SU-DHL-6 (cell line): ENCODE data around the gene EML6.

Experiments
- H2AFZ ChIP-seq: fragments of 200-600 bp; sonication (generic); 2 replicates; pipeline ENCODE4 v1.6.1; 2014; ENCODE audit warnings: low read depth, mild to moderate bottlenecking, moderate library complexity, mixed read lengths, antibody characterized with exemption, low read length; ENCODE audit not compliant: severe bottlenecking
- H3F3A ChIP-seq: fragments of 200-600 bp; shearing (Covaris generic); 2 replicates; pipeline ENCODE4 v1.6.0; 2016; ENCODE audit warnings: antibody characterized with exemption, mild to moderate bottlenecking; ENCODE audit not compliant: insufficient read depth
- H3K27ac ChIP-seq: fragments of 200-600 bp; sonication (generic); 2 replicates; pipeline ENCODE4 v1.5.1; 2016; ENCODE audit warnings: low read depth, mild to moderate bottlenecking, low read length, moderate library complexity, mixed read lengths
- H3K27me3 ChIP-seq: fragments of 200-600 bp; sonication (generic), shearing (Covaris generic); 2 replicates; pipeline ENCODE4 v1.6.0; 2014; ENCODE audit warnings: mild to moderate bottlenecking, low read length
- H3K36me3 ChIP-seq: fragments of 200-600 bp; sonication (generic); 2 replicates; pipeline ENCODE4 v1.6.1; 2014; ENCODE audit warnings: mild to moderate bottlenecking, low read length, mixed read lengths
- H3K4me2 ChIP-seq: fragments of 300-600, 200-600 bp; shearing (Covaris generic), sonication (generic); 2 replicates; pipeline ENCODE4 v1.6.0; 2014; ENCODE audit warnings: low read length, low read depth, mild to moderate bottlenecking; ENCODE audit not compliant: poor library complexity, severe bottlenecking
- H3K4me3 ChIP-seq: fragments of 200-600 bp; sonication (generic); 2 replicates; pipeline ENCODE4 v1.5.1; 2014; ENCODE audit warnings: antibody characterized with exemption, low read length, mild to moderate bottlenecking, mixed read lengths; ENCODE audit not compliant: insufficient read depth, poor library complexity, severe bottlenecking
- H3K79me2 ChIP-seq: fragments of 200-600 bp; sonication (generic); 2 replicates; pipeline ENCODE4 v1.6.1; 2014; ENCODE audit warnings: mild to moderate bottlenecking, low read length, moderate library complexity; ENCODE audit not compliant: insufficient read depth
- H3K9ac ChIP-seq: fragments of 200-600 bp; sonication (generic); 2 replicates; pipeline ENCODE4 v1.7.0; 2014; ENCODE audit warnings: mild to moderate bottlenecking, low read length
- H3K9me2 ChIP-seq: fragments of 200-600 bp; sonication (generic); replicated peaks from 2 replicates; pipeline ENCODE4 v1.6.1; 2014; ENCODE audit warnings: low read length; ENCODE audit not compliant: insufficient read depth
- H3K9me3 ChIP-seq: fragments of 200-600 bp; sonication (generic); 2 replicates; pipeline ENCODE4 v1.6.1; 2014; ENCODE audit warnings: low read length, mixed read lengths; ENCODE audit not compliant: insufficient read depth
- H4K20me1 ChIP-seq: fragments of 200-600 bp; sonication (generic); 2 replicates; pipeline ENCODE4 v1.6.1; 2014; ENCODE audit warnings: low read depth, mild to moderate bottlenecking, antibody characterized with exemption, low read length, moderate library complexity, mixed read lengths
- CTCF ChIP-seq: fragments of 200-600 bp; sonication (generic); IDR thresholded peaks from one replicate; pipeline ENCODE4 v1.5.1; 2017; ENCODE audit warnings: antibody characterized with exemption, mild to moderate bottlenecking, low read length, moderate library complexity; ENCODE audit not compliant: insufficient read depth, poor library complexity, severe bottlenecking
- EZH2phosphoT487 ChIP-seq: fragments of 200-600 bp; sonication (generic), shearing (Covaris generic); conservative IDR thresholded peaks from 2 replicates; pipeline ENCODE4 v1.6.1; 2018; ENCODE audit warnings: mild to moderate bottlenecking, antibody characterized with exemption, low read length, moderate library complexity, mixed read lengths

The EML6 gene

GRCh38 chr2:54789878-54790277, 66.4 kb downstream of the EML6 start:
- no peaks in the 10 kb centered on the region for H3K36me3 ChIP-seq
- H3K27ac ChIP-seq = no peak overlapping the region
- H2AFZ ChIP-seq = no peak overlapping the region
- no peaks in the 10 kb centered on the region for H3K79me2 ChIP-seq
- no peaks in the 10 kb centered on the region for H4K20me1 ChIP-seq
- H3F3A ChIP-seq = no peaks in the 10 kb centered on the region
- TF ChIP-seq EZH2phosphoT487 (no peak), CTCF (no peak)
- H3K9ac ChIP-seq = no peak overlapping the region
- H3K4me3 ChIP-seq = no peak overlapping the region
- H3K9me2 ChIP-seq = no peaks in the 10 kb centered on the region
- H3K27me3 ChIP-seq = no peaks in the 10 kb centered on the region
- H3K4me2 ChIP-seq = no peak overlapping the region
- H3K9me3 ChIP-seq = no peaks in the 10 kb centered on the region

- Histone ChIP-seq H3K9me3 (no peaks in the 10 kb centered on the region), H4K20me1 (no peaks in the 10 kb centered on the region), H3K9me2 (no peaks in the 10 kb centered on the region), H3K27me3 (no peaks in the 10 kb centered on the region), H2AFZ (no peak overlapping the region), H3K4me3 (no peak overlapping the region), H3K79me2 (no peaks in the 10 kb centered on the region), H3K36me3 (no peaks in the 10 kb centered on the region), H3K9ac (no peak overlapping the region), H3K4me2 (no peak overlapping the region), H3K27ac (no peak overlapping the region), H3F3A (no peaks in the 10 kb centered on the region)
- TF ChIP-seq CTCF (no peak), EZH2phosphoT487 (no peak)
These were observed 68.4 kb downstream of the EML6 start for GRCh38 chr2:54791831-54792230.

- H3K79me2 ChIP-seq = no peaks in the 10 kb centered on the region
- H3K27ac ChIP-seq = no peak overlapping the region
- no peaks in the 10 kb centered on the region for H3F3A ChIP-seq
- TF ChIP-seq CTCF = no peak
- TF ChIP-seq EZH2phosphoT487 = no peak
- H3K4me2 ChIP-seq = no peak overlapping the region
- H3K36me3 ChIP-seq = no peaks in the 10 kb centered on the region
- no peaks in the 10 kb centered on the region for H3K9me2 ChIP-seq
- no peaks in the 10 kb centered on the region for H4K20me1 ChIP-seq
- no peak overlapping the region for H3K4me3 ChIP-seq
- H3K9ac ChIP-seq = no peak overlapping the region
- no peak overlapping the region for H2AFZ ChIP-seq
- no peaks in the 10 kb centered on the region for H3K27me3 ChIP-seq
- H3K9me3 ChIP-seq = no peaks in the 10 kb centered on the region
These were observed 73.8 kb downstream of the EML6 start for GRCh38 chr2:54797307-54797706.
